22Rv1 (cell line): Measurements from ENCODE around the gene PEAK1.

Experiments used
- CTCF ChIP-seq: fragments of 450-650 bp; IDR thresholded peaks from 2 replicates; pipeline ENCODE4 v1.5.1; 2017; ENCODE audit warnings: mild to moderate bottlenecking
- ZFX ChIP-seq: fragments of 450-650 bp; IDR thresholded peaks from 2 replicates; pipeline ENCODE4 v1.6.1; 2017; ENCODE audit warnings: antibody characterized with exemption, borderline replicate concordance

GRCh38 chr15:77168616-77169015 is 251.3 kb downstream of the PEAK1 start:
- TF ChIP-seq CTCF (no peak), ZFX (no peak)
